Skeletal muscle cell (primary cell): ENCODE measurements around the gene STAP2.

Source experiments
- DNase-seq: peaks from one replicate; pipeline ENCODE4 v3.0.0-alpha.2; 2010; ENCODE audit warnings: low read depth
- H3K4me3 ChIP-seq: 2 replicates; pipeline ENCODE4 v1.5.1; 2011; ENCODE audit warnings: low read depth, mild to moderate bottlenecking, control low read depth, low read length, moderate library complexity

STAP2 gene, protein sequence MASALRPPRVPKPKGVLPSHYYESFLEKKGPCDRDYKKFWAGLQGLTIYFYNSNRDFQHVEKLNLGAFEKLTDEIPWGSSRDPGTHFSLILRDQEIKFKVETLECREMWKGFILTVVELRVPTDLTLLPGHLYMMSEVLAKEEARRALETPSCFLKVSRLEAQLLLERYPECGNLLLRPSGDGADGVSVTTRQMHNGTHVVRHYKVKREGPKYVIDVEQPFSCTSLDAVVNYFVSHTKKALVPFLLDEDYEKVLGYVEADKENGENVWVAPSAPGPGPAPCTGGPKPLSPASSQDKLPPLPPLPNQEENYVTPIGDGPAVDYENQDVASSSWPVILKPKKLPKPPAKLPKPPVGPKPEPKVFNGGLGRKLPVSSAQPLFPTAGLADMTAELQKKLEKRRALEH

DNA sequence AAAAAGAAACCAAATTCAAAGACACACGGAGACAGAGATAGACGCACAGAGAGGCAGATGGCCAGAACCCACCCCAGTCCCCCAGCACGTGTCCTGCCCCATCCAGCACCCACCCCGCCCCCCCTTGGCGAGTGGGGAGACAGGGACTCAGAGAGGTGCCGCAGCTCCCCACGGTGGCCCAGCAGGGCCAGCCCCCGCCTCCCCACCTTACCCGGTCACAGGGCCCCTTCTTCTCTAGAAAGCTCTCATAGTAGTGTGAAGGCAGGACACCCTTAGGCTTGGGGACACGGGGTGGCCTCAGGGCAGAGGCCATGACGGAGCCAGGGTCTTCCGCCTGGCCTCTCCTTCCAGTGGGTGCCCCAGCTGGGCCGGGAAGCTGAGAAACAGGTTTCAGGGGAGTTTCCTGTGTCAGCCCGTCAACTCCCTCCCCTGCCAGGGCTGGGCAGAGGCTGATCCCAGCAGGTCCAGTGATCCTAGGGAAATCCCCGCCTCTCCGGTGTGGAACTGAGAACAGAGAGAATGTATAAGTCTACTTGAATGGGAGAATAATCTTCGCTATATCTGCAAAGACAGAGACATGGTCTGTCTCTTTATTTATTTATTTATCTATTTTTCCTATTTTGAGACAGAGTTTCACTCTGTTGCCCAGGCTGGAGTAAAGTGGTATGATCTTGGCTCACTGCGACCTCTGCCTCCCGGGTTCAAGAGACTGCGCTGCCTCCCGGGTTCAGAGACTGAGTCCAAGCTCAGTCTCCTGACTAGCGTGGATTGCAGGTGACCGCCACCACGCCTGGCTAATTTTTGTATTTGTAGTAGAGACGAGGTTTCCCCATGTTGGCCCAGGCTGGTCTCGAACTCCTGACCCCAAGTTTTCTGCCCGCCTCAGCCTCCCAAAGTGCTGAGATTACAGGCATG, at the start of gene STAP2:
STAP2 (minus strand) TSS at position 387 of the 915 bp plus-strand sequence; CDS start at position 313, 74 bp downstream.
- H3K4me3 ChIP-seq, result peak within 1 kb of the TSS; percentile 37
- no peak for DNase-seq

DNA sequence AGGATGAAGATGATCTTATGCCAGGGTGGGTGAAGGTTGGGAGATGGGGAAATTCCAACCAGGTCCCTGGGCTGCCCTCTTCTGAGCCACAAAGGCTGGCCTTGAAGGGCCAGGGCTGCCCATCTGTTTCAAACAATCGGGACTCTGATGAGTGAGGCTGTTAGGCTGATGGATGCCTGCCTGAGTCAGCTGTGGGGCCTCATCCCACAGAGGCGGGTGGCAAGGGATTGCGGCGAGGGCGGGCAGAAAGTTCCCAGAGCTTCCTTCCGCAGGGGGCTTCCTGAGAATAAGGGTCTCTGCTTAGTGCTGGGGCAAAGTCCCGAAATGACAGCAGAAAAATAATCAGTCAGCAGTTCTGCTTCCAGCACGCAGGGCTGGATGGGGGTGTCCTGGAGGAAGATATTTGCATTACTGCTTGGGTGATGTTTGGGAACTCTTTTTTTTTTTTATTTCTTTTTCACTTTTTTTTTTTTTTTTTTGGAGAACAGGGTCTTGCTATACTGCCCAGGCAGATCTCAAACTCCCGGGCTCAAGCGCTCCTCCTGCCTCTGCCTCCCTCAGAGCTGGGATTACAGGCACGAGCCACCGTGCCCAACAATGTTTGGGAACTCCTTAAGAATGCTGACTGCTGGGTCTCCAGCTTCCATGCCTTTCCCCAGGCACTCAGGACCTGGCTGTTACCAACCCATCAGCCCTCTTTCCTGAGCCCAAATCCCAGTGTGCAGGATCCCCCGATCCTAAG, 47.6 kb upstream of the STAP2 start:
- no peak for DNase-seq
- H3K4me3 ChIP-seq, result no peak overlapping the region

DNA sequence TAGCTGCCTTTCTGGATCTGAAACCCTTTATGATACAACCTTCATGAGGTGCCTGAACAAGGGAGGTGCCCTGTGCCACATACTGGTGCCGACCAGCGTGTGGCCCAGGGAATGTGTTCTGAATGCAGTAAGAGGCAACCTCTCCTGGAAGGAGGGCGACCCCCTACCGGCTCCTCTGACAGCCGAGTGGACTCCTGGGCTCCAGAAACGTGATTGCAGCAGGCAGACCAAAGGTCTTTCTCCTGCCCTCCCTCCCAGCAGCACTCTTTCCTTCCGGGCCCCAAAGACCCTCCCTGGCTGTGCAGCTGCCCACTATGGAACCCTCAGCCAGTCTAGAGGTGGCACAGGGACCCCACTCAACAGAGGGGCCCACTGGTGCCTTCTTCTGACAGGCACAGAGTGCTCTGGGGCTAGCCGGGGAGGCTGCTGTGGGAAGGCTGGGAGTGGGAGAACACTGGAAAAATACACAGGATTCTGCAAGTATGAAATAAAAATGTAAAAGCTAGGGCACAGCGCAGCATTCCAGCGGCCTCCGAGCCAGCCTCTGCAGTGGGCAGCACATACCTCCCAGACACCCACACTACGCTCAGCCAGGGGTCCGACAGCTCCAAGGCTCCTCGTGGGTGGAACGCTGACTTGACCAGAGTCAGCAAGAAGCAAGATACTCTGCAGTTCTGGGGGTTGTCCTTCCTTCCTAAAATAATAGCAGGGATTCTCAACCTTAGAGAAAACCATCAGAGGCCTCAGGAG, 46.8 kb upstream of the STAP2 start:
- DNase-seq, result no peak
- no peak overlapping the region for H3K4me3 ChIP-seq

- DNase-seq, result no peak
- H3K4me3 ChIP-seq, result no peak overlapping the region
Observed at GRCh38 chr19:4380254-4380727, 41.7 kb upstream of the STAP2 start.

- no peak overlapping the region for H3K4me3 ChIP-seq
- DNase-seq, result peak; percentile 65
Observed at GRCh38 chr19:4379383-4380253, 41.0 kb upstream of the STAP2 start.

DNA sequence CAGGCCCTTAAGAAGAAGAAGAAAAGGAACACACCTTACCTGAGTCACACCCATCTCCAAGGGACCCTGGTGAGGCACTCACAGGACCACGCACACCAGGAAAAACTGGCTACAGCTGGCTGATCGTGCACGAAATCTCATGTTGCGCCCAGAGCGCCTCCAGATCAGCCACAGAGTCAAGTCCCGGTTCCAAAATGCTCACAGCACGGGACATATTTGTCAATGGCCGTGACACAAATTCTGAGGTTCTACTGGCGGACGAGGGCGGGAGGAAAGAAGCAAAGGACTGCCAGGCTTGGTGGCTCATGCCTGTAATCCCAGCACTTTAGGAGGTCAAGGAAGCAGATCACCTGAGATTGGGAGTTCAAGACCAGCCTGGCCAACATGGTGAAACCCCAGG, 40.3 kb upstream of the STAP2 start:
- no peak overlapping the region for H3K4me3 ChIP-seq

GRCh38 chr19:4376991-4377781, 38.6 kb upstream of the STAP2 start:
- no peak overlapping the region for H3K4me3 ChIP-seq
- DNase-seq, result no peak

More for the DNA sequence above, 40.3 kb upstream of the STAP2 start:
- DNase-seq, result no peak

- no peak for DNase-seq
- no peak overlapping the region for H3K4me3 ChIP-seq
Observed at GRCh38 chr19:4376671-4376990, 38.0 kb upstream of the STAP2 start.

DNA sequence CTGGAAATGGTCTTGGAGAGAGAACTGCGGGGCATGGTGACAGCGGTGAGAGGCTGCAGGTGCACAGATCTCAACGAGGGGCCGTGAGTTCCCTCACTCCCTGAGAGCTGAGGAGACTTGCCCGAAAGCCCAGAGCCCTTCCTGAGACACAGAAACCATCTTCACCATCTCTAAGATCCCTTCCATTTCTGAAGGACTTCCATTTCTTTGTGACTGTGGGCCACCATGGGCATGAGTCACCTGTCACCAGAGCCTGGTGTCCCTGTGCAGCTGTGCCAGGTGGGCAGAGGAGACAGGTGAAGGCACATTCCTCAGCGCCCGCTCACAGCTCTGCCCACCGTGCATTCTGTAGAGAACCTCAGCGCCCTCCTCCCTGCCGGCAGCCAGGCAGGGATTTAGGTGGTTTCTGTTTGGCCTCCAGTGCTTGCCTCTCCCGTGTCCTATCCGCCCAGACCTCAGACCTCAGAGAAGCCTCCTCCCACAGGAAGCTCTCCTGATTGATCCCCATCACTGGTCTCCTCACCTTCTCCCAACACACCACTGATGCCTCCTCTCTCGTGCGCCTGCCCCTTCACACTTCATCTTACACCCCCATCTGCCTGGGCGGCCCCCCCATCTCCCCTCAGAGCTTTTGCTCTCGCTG, 37.5 kb upstream of the STAP2 start:
- no peak for DNase-seq
- H3K4me3 ChIP-seq, result no peak overlapping the region

DNA sequence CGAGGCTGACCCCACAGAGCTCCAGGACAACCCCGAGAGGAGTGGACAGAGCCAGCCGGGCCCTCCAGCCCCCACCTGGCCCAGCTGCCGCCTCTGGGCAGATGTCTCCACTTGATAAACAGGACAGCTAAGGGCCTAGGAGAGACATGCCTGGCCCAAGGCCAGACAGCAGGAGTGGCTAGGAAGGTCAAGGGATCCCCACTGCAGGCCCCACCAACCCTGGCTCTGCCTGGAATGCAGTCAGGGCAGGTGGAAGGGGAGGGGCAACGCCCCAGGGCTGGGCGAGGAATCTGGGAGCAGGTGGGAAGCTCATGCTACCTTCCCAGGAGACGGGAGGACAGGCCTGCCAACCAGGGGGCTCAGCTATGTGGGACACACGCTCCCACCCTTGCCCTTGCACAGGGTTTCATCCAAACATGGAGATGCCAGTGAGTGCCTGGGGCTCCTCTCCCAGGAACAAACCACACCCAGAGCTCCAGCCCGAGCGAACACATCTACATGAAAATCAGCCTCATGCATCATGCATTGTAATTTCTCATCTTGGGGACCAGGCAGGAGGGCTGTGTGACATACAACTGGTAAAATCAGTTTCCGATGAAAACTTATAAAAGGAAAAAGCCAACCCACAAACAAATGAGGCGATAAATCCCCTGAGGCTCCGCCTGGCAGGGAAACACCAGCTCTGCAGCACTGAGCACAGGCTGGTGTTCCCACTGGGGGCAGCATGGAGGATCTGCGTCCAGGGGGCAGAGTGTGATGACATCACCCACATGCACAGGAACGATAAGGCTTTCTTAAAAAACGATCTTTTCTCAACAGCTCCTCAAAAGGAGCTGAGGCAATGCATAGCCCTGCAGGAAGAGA, 36.8 kb upstream of the STAP2 start:
- no peak overlapping the region for H3K4me3 ChIP-seq

GRCh38 chr19:4374498-4375163, 36.0 kb upstream of the STAP2 start:
- no peak overlapping the region for H3K4me3 ChIP-seq
- DNase-seq, result peak; percentile 58

More for the DNA sequence above, 36.8 kb upstream of the STAP2 start:
- DNase-seq, result peak; percentile 50

GRCh38 chr19:4373601-4374497, 35.2 kb upstream of the STAP2 start:
- DNase-seq, result no peak
- H3K4me3 ChIP-seq, result no peak overlapping the region

GRCh38 chr19:4373013-4373367, 34.4 kb upstream of the STAP2 start:
- DNase-seq, result no peak
- no peak overlapping the region for H3K4me3 ChIP-seq

GRCh38 chr19:4372165-4373012, 33.8 kb upstream of the STAP2 start:
- no peak for DNase-seq
- H3K4me3 ChIP-seq, result no peak overlapping the region
